Ectodermal cell (in vitro differentiated cells): ENCODE results near the gene APOM.

ENCODE experiments used
- H3K27ac ChIP-seq: 2 replicates; pipeline ENCODE4 v1.7.0; 2013; ENCODE audit warnings: mild to moderate bottlenecking, low read depth, low read length; ENCODE audit not compliant: insufficient read depth, poor library complexity, severe bottlenecking
- H3K27me3 ChIP-seq: 2 replicates; pipeline ENCODE4 v1.7.0; 2013; ENCODE audit warnings: mild to moderate bottlenecking, low read length; ENCODE audit not compliant: insufficient read depth, control insufficient read depth, poor library complexity, severe bottlenecking
- H3K36me3 ChIP-seq: one replicate; pipeline ENCODE4 v1.7.0; 2013; ENCODE audit warnings: low read length; ENCODE audit not compliant: control insufficient read depth, insufficient read depth
- H3K4me1 ChIP-seq: one replicate; pipeline ENCODE4 v1.7.0; 2013; ENCODE audit warnings: low read length; ENCODE audit not compliant: control insufficient read depth, insufficient read depth
- H3K4me3 ChIP-seq: 2 replicates; pipeline ENCODE4 v1.7.0; 2013; ENCODE audit warnings: low read depth, low read length, control low read depth; ENCODE audit not compliant: insufficient read depth
- H3K9me3 ChIP-seq: 2 replicates; pipeline ENCODE4 v1.7.0; 2013; ENCODE audit warnings: mild to moderate bottlenecking, low read length, moderate library complexity; ENCODE audit not compliant: control insufficient read depth
- WGBS, 2 experiments: methylation state at CpG; one replicate each; pipeline ENCODE4 v1.1.7; 2013; ENCODE audit warnings: missing lambda C conversion rate in 2 of 2; 5-methylcytosine and 5-hydroxymethylcytosine counted together

Gene APOM

DNA sequence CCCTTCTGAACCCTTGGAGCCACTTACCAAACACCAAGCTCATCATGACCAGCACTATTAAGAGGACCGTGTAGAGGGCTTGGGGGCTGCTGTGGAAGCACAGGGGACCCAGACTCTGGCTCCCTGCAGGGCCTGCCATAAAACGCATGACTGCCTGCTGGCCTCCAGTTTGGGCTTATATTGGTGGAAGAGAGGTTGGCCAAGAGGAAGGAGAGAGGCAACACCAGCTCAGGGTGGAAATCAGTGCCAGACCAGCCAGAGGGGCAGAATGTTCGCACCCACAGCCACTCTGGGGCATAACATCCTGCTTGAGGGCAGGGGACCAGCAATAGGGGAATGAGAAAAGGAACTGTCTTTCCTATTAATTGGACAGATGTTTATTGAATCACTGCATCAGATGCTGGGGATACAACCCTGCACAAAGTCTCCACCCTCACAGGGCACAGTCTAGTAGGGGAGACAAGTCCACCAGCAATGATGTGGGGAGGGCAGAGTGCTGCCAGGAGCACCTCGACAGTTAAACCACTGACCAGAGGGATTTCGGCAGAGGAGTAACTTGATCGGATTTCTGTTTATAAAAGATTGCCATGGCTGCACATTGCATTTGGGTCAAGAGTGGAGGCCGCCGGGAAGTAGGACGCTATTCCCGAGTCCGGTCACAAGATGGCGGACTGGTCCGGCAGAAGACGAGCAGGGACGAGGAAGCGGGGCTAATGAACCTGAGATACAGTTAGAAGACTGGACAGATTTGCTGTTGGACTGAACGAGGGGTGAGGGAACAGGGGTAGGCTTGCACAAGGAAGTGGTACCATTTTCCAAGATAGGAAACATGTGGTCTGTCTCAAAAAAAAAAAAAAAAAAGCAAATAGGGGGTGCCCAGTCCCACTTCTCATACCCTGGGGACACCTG, 24.8 kb downstream of the APOM start, which contains the start of gene LY6G5C:
LY6G5C (minus strand) TSS at position 842 of the 909 bp plus-strand sequence; CDS start at position 148, 694 bp downstream.
- peaks cover 22% of the 10 kb centered on the region for H3K27me3 ChIP-seq
- H3K36me3 ChIP-seq, result no peaks in the 10 kb centered on the region
- H3K27ac ChIP-seq, result no peak within 1 kb of the TSS
- H3K9me3 ChIP-seq, result no peaks in the 10 kb centered on the region
- H3K4me3 ChIP-seq, result peak within 1 kb of the TSS; percentile 42
- H3K4me1 ChIP-seq, result peaks cover 9% of the 10 kb centered on the region
- WGBS, 2 experiments, result 13 to 17% methylated on average over 17 of the region's 17 CpGs

DNA sequence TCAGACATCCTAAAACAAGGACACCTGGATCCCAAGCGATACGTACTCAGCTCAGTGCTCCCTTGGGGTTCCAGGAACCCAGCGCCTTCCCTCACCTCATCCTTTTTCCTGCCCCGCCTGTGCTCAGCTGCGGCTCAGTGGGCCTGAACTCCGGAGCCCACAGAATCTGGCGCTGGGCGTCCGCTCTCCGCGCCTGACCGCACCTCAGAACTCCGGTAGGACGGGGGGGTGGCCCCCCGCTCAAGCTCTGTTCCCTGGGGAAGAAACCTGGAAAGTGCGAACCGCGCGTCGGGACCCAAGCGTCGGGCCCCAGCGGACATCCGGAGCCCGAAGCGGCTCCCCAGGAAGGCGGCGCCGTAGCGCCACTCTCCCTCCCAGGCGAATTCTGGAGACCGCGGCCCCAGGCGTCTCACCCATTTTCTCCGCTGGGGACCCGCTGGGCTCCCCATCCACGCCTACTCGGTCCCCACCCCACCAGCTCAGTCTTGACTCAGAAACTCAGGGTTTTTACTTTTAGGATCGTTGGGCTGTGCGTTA, 25.5 kb downstream of the APOM start:
- no peak overlapping the region for H3K27ac ChIP-seq
- peaks cover 22% of the 10 kb centered on the region for H3K27me3 ChIP-seq
- 2% methylated on average over 40 of the region's 40 CpGs for WGBS, 2 experiments
- H3K9me3 ChIP-seq, result no peaks in the 10 kb centered on the region
- H3K4me1 ChIP-seq, result peaks cover 9% of the 10 kb centered on the region
- H3K4me3 ChIP-seq, result peak overlapping the region; percentile 42
- no peaks in the 10 kb centered on the region for H3K36me3 ChIP-seq

DNA sequence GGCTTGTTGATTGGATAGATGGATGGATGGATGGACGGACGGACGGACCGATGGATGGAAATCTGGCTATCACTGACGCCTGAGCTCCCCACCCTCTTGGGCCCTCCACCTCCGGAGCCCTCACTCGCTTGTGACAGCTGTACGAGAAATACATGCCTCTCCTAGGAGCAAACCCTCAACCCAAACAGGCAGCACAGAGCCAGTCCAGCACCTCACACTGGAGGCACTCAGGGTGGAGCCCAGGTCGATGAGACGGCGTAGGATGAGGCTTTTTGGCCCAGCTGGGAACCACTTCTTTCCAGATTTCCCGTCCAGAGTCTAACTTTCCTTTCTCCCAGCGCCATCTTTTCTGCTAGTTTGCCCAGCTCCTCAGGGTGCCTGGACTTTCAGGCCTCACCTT, 27.9 kb downstream of the APOM start:
- peak overlapping the region; percentile 35 for H3K4me3 ChIP-seq
- H3K36me3 ChIP-seq, result peaks cover 18% of the 10 kb centered on the region
- 72 to 73% methylated on average over 13 of the region's 13 CpGs for WGBS, 2 experiments
- H3K27me3 ChIP-seq, result peaks cover 22% of the 10 kb centered on the region
- no peaks in the 10 kb centered on the region for H3K9me3 ChIP-seq
- no peak overlapping the region for H3K27ac ChIP-seq
- peaks cover 9% of the 10 kb centered on the region for H3K4me1 ChIP-seq

DNA sequence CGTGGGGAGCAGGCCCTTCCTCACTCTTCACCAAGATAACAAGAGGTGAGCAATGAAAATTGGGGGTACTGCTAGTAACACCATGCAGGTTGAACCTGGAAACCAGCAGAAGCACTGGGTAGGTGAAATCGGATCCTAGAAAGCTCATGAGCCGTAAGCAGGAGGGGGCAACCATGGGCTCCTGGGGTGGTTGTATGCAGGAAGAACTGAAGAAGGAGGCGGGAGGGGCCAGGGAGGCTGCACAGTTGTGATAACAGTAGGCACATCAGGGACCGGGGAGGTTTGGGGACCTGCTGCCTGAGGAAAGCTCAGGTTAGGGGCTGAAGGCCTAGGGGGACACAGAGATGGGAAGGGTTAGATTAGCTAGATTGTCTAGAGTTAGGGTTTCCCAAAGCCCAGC, 30.8 kb downstream of the APOM start:
- H3K9me3 ChIP-seq, result no peaks in the 10 kb centered on the region
- peaks cover 18% of the 10 kb centered on the region for H3K36me3 ChIP-seq
- no peak overlapping the region for H3K27ac ChIP-seq
- H3K27me3 ChIP-seq, result peaks cover 10% of the 10 kb centered on the region
- H3K4me1 ChIP-seq, result peaks cover 9% of the 10 kb centered on the region
- WGBS, 2 experiments, result 93 to 95% methylated on average over 5 of the region's 5 CpGs
- H3K4me3 ChIP-seq, result no peak overlapping the region

DNA sequence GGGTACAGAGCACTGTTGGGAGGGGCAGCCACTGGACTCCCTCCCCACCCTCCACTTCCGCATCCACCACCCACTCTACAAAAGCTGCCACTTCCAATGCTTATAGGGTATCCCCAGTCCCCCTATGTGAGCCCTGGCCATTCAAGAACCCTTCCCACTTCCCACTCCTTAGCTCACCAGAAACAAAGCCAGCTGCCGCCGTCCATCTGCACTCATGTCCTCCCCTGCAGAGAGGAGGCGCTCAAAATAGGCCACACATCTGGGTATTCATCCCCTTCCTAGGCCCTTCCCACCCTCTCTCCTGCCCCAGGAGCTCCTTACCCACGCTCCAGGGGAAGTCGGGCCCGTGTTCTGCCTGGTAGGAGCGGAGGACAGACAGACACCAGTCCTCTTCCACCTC, 31.6 kb downstream of the APOM start:
- Histone ChIP-seq H3K4me3 (no peak overlapping the region), H3K36me3 (peaks cover 18% of the 10 kb centered on the region), H3K27me3 (peaks cover 2% of the 10 kb centered on the region), H3K9me3 (no peaks in the 10 kb centered on the region), H3K4me1 (peaks cover 9% of the 10 kb centered on the region), H3K27ac (no peak overlapping the region)
- 81% methylated on average over 8 of the region's 8 CpGs for WGBS, 2 experiments

- Histone ChIP-seq H3K27ac (no peak overlapping the region), H3K9me3 (no peaks in the 10 kb centered on the region), H3K36me3 (peaks cover 21% of the 10 kb centered on the region), H3K4me3 (no peak overlapping the region), H3K27me3 (no peaks in the 10 kb centered on the region), H3K4me1 (peaks cover 9% of the 10 kb centered on the region)
- WGBS, 2 experiments, result 91 to 92% methylated on average over 14 of the region's 14 CpGs
These were observed 32.4 kb downstream of the APOM start for GRCh38 chr6:31687860-31688693.

DNA sequence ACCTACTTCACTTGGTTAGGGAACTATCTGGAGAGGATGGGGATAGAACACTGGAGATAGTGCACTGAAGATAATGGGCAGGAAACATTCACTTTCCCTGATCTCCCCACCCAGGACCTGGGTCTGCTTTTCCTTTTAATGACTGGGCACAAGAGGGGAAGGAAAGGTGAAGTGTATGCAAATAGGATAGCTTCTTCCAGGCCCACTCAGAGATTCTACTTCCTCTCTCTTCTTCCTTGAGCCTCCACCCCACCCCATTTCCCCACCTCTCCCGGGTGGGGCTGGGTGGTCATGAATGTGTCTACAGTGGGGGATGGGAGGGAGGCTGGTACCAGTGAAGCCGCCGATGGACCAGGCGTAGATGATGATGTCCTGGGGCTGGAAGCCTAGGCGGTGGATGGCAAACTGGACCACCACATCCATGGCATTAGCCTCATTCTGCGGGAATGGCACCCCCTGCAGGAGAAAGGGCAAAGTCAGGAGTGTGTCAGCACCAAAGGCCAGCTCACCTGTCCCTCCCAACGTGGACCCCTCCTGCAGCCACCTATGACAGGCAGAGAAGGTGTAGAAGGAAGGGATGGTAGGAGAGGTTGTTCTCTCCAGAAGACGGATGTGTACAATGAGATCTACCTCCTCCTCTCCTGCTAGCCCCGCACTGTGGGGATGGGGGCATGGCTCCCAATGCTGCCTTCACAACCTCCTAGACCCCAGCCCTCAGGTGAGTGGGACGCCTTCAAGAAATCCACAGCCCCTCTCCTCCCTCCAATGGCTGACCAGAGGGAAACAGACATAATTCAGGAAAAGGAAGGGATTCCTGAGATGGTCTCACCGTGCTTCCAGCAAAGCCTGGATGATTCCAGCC, 33.8 kb downstream of the APOM start:
- 84 to 88% methylated on average over 10 to 11 of the region's 11 CpGs for WGBS, 2 experiments
- peaks cover 23% of the 10 kb centered on the region for H3K36me3 ChIP-seq
- H3K4me3 ChIP-seq, result no peak overlapping the region
- H3K27ac ChIP-seq, result no peak overlapping the region
- H3K9me3 ChIP-seq, result no peaks in the 10 kb centered on the region
- H3K27me3 ChIP-seq, result no peaks in the 10 kb centered on the region
- H3K4me1 ChIP-seq, result no peaks in the 10 kb centered on the region

DNA sequence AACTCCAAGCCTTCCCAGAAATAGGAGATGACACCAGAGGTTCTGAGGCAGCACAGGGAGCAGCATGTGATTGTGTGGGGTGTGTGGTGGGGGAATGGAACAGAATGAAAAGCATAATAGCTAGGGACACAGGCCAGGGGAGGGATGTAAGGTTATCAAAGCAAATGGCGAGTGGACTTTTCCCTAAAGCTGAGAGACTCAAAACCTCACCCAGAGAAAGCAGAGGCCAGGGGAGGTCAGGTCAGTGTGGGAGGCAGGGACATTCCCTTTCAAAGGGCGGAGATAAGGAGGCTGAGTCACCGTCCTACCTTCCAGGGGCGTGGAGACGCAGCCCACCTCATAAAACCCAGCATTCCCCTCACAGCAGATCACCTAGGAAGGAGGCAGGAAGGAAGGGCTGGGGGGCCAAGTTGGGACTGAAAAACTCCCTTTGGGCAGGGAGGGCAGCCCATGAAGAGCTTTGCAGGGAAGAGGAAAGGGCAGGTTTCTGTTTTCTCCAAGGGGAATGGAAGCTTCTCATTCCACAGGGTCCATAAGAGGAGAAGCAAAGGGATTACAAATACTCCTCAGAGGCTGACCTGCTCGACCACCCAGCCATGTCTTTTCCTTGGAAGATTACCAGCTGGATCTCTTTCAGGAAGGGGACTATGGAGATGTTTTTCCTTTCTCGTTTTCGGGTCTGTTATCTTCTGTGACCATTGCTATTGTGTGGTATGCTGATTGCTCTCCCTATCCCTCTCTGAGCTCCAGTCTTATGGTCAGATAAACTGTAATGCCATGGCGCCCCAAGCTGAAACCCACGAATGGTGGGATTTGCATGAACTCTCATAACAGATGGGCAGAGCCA, 34.8 kb downstream of the APOM start:
- Histone ChIP-seq H3K4me3 (no peak overlapping the region), H3K36me3 (peaks cover 30% of the 10 kb centered on the region), H3K4me1 (no peaks in the 10 kb centered on the region), H3K27ac (no peak overlapping the region), H3K9me3 (no peaks in the 10 kb centered on the region), H3K27me3 (no peaks in the 10 kb centered on the region)
- 92 to 93% methylated on average over 8 to 10 of the region's 10 CpGs for WGBS, 2 experiments

DNA sequence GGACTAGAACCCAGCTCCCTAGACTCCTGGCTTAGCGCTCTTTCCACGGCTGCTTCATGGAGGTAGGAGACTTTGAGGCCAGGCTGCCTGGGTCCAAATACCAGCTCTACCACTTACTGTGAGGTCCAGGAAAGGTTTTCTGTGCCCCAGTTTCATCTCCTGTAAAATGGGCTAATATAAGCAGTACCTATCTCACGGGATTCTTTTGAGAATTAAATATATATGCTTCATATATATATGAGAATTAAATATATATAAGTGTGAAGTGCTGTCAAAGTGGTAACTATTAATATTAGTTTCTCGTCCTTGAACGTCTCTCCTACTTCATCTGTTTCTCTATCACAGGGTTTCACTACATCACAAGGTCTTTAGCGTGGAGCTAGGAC, 35.4 kb downstream of the APOM start:
- H3K4me1 ChIP-seq, result no peaks in the 10 kb centered on the region
- H3K27me3 ChIP-seq, result no peaks in the 10 kb centered on the region
- H3K4me3 ChIP-seq, result no peak overlapping the region
- H3K36me3 ChIP-seq, result peaks cover 30% of the 10 kb centered on the region
- WGBS, 2 experiments, result 96 to 100% methylated on average over 4 to 5 of the region's 6 CpGs
- no peak overlapping the region for H3K27ac ChIP-seq
- no peaks in the 10 kb centered on the region for H3K9me3 ChIP-seq
